Upper lobe of right lung (tissue), 1 donor: ENCODE results near the gene AGPAT1. TPM values are rescaled to one million over a fixed set of nuclear protein-coding genes. Genes with fewer than 3 reads are reported as not detected.

Experiments
- ATAC-seq: fragments of 200-7000 bp; cut with Tn5 transposase; one replicate; pipeline ENCODE4 v1.9.1; 2020; ENCODE audit warnings: mild to moderate bottlenecking, moderate library complexity
- DNase-seq: peaks from one replicate; pipeline ENCODE4 v3.0.0-alpha.2; 2020
- H3K27ac ChIP-seq: fragments of 200-600 bp; one replicate; pipeline ENCODE4 v1.8.0; 2022
- H3K27me3 ChIP-seq: fragments of 200-600 bp; one replicate; pipeline ENCODE4 v1.8.0; 2022; ENCODE audit warnings: mild to moderate bottlenecking
- H3K36me3 ChIP-seq: fragments of 200-600 bp; one replicate; pipeline ENCODE4 v1.8.0; 2022
- H3K4me1 ChIP-seq: fragments of 200-600 bp; one replicate; pipeline ENCODE4 v1.8.0; 2022
- H3K4me3 ChIP-seq: fragments of 200-600 bp; one replicate; pipeline ENCODE4 v1.8.0; 2022; ENCODE audit warnings: mild to moderate bottlenecking
- H3K9me3 ChIP-seq: fragments of 200-600 bp; one replicate; pipeline ENCODE4 v1.8.0; 2022
- intact Hi-C: fragments of 100-400 bp; cut with DNase I; formaldehyde crosslinking; loops from one replicate; pipeline ENCODE4 v1.11.0; 2022
- total RNA-seq: library from RNA; stranded (reverse); fragmentation: NEBNext Ultra II Directional; extraction: Animal tissue kit (Norgen Biotek cat#: 25700); gene quantifications from one replicate; pipeline ENCODE4 v1.2.1, GENCODE V29; 2021
- TF ChIP-seq, protein P1 (sequence below): fragments of 200-600 bp; IDR thresholded peaks from one replicate; pipeline ENCODE4 v1.8.0; 2022; ENCODE audit warnings: antibody characterized with exemption
- donor health status: DM: no; HTN: yes; CAD: no; lungs with severe emphysema.

Gene AGPAT1
- total RNA-seq, 1 donor from 2014 or later: 53.0 TPM

GRCh38 chr6:32202186-32202585, 26.3 kb upstream of the AGPAT1 start:
- Histone ChIP-seq H3K4me1 (peaks cover 4% of the 10 kb centered on the region), H3K9me3 (no peaks in the 10 kb centered on the region), H3K27ac (no peak overlapping the region), H3K36me3 (no peaks in the 10 kb centered on the region), H3K27me3 (no peaks in the 10 kb centered on the region), H3K4me3 (no peak overlapping the region)
- TF ChIP-seq, protein P1, sequence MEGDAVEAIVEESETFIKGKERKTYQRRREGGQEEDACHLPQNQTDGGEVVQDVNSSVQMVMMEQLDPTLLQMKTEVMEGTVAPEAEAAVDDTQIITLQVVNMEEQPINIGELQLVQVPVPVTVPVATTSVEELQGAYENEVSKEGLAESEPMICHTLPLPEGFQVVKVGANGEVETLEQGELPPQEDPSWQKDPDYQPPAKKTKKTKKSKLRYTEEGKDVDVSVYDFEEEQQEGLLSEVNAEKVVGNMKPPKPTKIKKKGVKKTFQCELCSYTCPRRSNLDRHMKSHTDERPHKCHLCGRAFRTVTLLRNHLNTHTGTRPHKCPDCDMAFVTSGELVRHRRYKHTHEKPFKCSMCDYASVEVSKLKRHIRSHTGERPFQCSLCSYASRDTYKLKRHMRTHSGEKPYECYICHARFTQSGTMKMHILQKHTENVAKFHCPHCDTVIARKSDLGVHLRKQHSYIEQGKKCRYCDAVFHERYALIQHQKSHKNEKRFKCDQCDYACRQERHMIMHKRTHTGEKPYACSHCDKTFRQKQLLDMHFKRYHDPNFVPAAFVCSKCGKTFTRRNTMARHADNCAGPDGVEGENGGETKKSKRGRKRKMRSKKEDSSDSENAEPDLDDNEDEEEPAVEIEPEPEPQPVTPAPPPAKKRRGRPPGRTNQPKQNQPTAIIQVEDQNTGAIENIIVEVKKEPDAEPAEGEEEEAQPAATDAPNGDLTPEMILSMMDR: no peak
- DNase-seq (no peak), ATAC-seq (no peak)
- intact Hi-C loops: no loop called here

DNA sequence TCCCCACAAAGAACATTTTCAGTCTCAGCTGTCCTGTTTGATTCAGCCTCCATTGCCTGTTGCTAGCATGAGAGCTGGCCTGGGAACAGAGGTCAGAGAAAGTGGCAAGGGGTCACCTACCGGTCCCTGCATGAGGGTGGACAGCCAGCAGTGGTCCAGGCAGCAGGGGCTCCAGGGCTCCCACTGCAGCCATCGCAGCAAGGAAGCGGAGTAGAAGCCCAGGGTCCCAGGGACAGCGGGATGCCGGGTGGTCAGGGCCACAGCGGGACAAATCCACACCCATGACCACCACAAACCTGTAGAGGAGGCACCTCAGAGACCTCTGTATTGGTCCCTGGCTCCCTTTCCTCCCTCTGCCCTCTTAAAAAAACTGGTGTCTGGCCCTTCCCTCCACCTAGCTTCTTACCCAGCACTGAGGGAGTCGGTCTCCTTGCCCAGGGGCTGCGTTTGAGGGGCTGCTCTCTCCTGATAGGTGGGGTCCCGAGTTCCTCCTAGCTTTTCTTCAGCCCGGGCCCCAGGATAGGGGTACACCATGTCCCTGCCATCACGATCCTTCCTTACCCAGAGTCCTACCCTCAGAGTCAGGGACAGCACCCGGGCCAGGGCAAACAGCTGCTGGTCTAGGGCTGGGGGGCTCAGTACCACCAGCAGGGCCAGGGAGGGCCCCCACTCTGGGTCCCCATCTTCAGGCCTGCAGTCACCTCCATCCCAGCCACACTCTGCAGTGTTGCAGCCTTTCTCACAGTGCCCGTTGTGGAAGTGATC, 25.0 kb upstream of the AGPAT1 start:
- TF ChIP-seq, protein P1: no peak
- Histone ChIP-seq H3K27ac (no peak overlapping the region), H3K27me3 (no peaks in the 10 kb centered on the region), H3K9me3 (no peaks in the 10 kb centered on the region), H3K36me3 (no peaks in the 10 kb centered on the region), H3K4me1 (peaks cover 11% of the 10 kb centered on the region), H3K4me3 (no peak overlapping the region)
- intact Hi-C loops: no loop called here
- DNase-seq (no peak), ATAC-seq (no peak)

DNA sequence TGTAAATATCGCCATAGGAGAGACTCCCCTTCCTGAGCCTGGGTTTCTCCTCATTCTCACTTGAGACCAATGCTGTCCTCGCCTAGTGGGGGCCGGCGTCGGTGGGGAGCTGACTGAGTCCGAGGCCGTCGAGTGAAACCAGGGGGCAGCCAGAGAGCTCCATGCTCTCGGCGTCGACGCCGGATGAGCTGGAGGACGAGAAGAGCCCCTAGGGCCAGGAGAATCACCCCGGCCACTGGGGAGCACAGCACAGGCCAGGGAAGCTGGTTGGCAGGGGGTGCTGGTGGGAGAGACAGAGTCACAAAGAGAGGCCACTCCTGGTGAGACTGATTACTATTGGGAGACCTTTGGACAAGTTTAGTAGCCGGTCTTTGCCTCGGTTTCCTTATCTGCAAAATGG, 23.0 kb upstream of the AGPAT1 start:
- Histone ChIP-seq H3K27ac (no peak overlapping the region), H3K36me3 (no peaks in the 10 kb centered on the region), H3K4me3 (no peak overlapping the region), H3K9me3 (no peaks in the 10 kb centered on the region), H3K27me3 (no peaks in the 10 kb centered on the region), H3K4me1 (peaks cover 23% of the 10 kb centered on the region)
- no peak for ATAC-seq
- TF ChIP-seq, protein P1: no peak
- peak; percentile 61 for DNase-seq
- intact Hi-C loops: no loop called here

DNA sequence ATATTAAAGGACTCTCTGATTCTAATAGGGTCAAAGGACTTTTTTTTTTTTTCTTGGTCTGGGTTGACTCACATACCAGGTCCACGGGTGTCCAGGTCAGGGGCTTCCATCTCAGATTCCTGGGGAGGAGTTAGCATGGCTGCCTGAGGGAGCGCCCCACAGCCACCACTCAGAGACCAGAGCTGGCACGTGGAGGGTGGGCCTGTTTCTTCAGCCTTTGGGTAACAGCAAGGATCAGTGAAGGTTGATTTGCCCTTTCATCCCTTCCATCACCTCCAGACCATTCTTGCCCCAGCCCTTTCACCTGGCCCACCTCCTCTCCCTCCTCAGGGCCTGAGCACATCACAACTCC, 22.4 kb upstream of the AGPAT1 start:
- Histone ChIP-seq H3K9me3 (no peaks in the 10 kb centered on the region), H3K4me3 (no peak overlapping the region), H3K36me3 (no peaks in the 10 kb centered on the region), H3K27ac (no peak overlapping the region), H3K27me3 (no peaks in the 10 kb centered on the region), H3K4me1 (peaks cover 28% of the 10 kb centered on the region)
- TF ChIP-seq, protein P1: no peak
- no peak for ATAC-seq
- intact Hi-C loops: no loop called here
- DNase-seq: no peak

- TF ChIP-seq, protein P1: peak; percentile 8
- no peaks in the 10 kb centered on the region for H3K9me3 ChIP-seq
- ATAC-seq (no peak), DNase-seq (peak; percentile 70)
- no peaks in the 10 kb centered on the region for H3K36me3 ChIP-seq
- intact Hi-C loops: no loop called here
- peak overlapping the region; percentile 86 for H3K4me3 ChIP-seq
- H3K4me1 ChIP-seq: peaks cover 32% of the 10 kb centered on the region
- H3K27me3 ChIP-seq: no peaks in the 10 kb centered on the region
- H3K27ac ChIP-seq: peak overlapping the region; percentile 100
These were observed 21.1 kb upstream of the AGPAT1 start for GRCh38 chr6:32196682-32197616.
